NK-92 (cell line): ENCODE measurements around the gene KRT79.

ENCODE experiments used
- DNase-seq: peaks from one replicate; lab custom pipeline; 2025; ENCODE audit not compliant: unreplicated experiment; lab: John Stamatoyannopoulos, UW

KRT79 gene

GRCh38 chr12:52774629-52775250, 59.4 kb downstream of the KRT79 start:
- no peak for DNase-seq

GRCh38 chr12:52772772-52773171, 61.3 kb downstream of the KRT79 start:
- DNase-seq: no peak

- DNase-seq: no peak
Observed at GRCh38 chr12:52772188-52772587, 61.9 kb downstream of the KRT79 start.

GRCh38 chr12:52771505-52771904, 62.6 kb downstream of the KRT79 start:
- no peak for DNase-seq
